HG03095 (cell line): ENCODE data around the gene MAMSTR.
"Not testable (repeated sequence)": the region's sequence is repeated elsewhere in the genome, so short reads cannot be mapped to it uniquely, and the experiment has no call there.

Experiments used
- ATAC-seq: cut with Tn5 transposase; IDR thresholded peaks from one replicate; pipeline ENCODE4 v1.9.1; 2021; ENCODE audit warnings: moderate library complexity; ENCODE audit not compliant: unreplicated experiment

Gene MAMSTR

DNA sequence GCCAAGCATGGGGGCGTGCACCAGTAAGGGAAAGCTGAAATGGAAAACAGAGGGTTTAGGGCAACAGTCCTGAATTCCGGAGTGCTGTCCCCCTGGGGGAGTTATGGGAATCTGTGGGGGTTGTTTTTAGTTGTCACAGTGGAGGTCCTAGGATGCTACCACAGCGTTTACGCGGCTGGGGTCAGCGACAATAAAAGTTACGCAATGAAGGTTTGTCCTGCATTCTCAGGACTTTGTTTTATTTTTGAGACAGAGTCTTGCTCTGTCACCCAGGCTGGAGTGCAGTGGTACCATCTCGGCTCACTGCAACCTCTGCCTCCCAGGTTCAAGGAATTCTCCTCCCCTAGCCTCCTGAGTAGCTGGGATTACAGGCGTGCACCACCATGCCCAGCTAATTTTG, 25.9 kb downstream of the MAMSTR start:
- ATAC-seq: not testable (repeated sequence)

DNA sequence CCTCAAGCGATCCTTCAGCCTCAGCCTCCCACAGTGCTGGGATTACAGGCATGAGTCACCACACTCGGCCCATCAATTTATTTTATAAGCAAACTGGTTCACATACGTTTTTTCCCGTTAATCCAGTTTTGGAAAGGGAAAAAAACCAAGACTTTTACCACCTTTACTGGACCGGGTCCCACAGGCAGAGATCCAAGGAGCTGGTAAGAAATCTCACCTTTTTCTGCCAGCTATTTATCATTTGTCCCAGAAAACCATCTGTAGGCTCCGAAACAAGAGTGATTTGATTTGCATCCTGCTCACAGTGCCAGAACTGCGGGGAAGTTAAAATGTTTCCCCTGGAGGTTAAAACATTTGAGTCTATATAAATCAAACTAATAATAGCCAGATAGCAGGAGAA, 30.1 kb downstream of the MAMSTR start:
- no peak for ATAC-seq

DNA sequence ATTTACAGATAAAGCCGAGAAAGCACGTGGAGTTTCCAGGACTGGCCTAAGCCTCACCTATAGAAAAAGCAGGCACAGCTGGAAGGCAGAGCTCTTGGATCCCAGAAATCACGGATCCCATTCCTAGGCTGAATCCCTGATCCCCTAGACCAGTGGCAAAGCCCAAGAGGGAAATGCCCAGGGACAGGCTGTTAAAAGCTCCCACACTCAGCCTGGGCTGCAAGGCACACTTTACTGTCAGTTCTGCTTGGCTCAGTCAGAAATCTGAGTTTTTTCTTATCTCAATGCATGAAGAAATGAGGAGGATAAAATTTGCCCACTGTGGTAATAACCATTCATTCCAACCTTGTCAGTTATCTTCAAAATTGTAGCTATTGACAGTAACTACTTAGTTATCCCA, 31.7 kb downstream of the MAMSTR start:
- no peak for ATAC-seq

DNA sequence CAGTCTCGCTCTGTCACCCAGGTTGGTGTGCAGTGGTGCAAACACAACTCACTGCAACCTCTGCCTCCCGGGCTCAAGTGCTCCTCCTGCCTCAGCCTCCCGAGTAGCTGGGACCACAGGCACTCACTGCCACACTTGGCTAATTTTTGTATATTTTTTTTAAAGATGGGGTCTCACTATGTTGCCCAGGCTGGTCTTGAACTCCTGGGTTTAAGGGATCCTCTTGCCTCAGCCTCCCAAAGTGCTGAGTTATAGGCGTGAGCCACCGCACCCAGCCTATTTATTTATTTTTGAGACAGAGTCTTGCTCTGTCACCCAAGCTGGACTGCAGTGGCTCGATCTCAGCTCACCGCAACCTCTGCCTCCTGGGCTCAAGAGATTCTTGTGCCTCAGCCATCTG, 32.9 kb downstream of the MAMSTR start:
- ATAC-seq: not testable (repeated sequence)

DNA sequence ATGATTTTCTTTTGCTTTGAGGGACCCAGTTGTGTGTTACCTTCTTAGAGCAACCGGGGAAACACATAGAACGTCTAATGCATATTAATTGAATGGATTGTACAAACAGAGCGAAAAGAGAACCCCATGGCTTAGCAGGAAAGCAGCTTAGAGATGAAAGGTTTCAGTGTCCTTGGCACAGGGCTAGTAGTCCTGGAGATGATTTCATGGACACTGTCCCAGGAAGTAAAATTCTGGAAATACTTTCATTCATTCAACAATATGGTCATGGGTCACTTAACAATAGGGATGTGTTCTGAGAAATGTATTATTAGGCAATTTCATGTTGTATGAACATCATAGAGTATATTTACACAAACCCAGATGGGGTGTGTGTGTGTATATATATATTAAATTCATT, 33.4 kb downstream of the MAMSTR start:
- no peak for ATAC-seq

DNA sequence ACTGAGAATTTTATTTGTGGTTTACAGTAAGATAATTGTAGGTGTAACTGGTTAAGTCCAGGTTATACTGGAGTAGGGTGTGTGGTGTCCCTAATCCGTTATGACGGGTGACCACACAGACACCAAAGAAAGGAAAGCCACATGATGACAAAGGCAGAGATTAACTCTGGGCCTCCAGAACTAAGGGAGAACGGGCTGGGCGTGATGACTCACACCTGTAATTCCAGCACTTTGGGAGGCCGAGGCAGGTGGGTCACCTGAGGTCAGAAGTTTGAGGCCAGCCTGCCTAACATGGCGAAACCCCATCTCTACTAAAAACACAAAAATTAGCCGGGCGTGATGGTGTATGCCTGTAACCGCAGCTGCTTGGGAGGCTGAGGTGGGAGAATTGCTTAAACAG, 33.9 kb downstream of the MAMSTR start:
- ATAC-seq: no peak

DNA sequence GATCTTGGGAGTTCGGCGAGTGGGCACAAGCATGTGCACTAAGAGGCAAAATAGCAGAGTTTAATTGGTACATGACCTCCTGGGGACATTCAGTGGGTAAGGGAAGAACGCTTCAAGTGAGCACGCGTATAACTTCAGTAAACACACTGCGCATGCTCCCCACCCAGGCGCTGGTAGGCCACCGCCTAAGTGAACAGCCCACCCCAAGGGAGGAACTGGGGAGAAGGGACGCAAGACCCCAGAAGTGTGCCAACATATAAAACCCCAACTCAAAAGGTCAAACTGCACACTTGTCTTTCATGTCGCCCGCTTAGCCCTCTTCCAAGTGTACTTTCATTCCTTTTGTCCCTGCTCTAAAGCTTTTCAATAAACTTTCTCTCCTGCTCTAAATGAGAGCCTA, 36.2 kb downstream of the MAMSTR start:
- ATAC-seq: no peak

DNA sequence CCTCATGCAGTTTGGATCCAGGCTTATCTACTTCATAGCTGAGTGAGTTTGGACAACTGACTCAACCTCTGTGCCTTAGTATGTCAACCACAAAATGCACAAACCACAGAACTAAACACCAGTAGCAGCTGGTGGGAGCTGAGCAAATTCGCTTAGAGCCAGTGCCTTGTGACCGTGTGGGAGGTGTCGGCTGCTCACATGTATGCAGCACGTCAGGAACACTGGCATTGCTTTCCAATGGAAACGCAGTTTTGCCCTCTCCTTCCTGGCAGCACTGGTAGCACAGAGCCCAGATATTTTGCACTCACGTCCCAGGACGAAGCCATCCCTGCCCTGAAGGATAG, 38.4 kb downstream of the MAMSTR start:
- no peak for ATAC-seq

DNA sequence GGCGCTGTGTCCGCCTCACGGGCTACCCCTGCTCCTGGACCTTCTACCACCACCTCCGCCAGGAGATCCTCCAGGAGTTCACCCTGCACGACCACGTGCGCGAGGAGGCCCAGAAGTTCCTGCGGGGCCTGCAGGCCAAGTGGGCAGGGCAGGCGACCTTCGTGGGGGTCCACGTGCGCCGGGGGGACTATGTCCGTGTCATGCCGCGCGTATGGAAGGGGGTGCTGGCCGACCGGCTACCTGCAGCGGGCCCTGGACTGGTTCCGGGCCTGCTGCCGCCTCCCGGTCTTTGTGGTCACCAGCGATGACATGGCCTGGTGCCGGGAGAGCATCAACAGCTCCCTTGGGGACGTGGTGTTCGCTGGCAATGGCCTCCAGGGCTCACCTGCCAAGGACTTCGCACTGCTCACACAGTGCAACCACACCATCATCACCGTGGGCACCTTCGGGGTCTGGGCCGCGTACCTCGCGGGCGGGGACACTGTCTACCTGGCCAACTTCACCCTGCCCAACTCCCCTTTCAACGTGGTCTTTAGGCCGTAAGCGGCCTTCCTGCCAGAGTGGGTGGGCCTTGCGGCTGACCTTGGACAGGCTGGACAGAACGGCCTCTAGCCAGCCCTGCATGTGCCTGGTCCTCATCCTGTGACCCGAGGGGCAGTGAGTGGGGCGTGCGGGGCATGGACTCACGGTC, 38.9 kb downstream of the MAMSTR start:
- ATAC-seq: no peak

DNA sequence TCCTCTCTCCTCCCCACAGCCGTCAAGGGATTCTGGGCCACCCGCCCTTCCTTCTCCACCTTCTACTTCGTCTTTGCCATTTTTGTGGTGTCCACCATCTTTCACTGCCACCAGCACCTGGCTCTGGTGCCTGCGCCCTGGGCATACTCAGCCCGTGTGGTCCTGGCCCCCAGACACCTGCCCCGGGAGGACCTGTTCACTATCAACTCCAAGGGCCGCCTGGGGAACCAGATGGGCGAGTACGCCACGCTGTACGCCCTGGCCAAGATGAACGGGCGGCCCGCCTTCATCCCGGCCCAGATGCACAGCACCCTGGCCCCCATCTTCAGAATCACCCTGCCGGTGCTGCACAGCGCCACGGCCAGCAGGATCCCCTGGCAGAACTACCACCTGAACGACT, 39.5 kb downstream of the MAMSTR start:
- ATAC-seq: not testable (repeated sequence)

DNA sequence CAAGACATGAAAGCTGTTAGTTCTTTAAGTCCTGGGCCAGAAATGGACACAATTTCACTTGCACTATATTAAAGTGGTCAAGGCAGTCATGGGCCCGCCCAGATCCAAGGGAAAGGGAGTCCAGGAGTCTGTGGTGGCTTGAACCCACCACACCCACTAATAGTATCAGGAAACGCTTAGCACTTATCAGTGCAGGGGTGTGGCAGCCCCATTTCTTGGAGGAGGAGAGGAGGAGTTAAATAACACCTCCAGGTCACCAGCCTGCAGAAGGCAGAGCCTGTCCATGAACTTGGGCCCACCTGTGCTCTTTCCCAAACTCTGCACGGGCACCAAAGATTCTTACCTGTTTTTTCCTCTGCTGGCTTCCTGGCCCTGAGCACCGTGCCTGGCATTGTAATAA, 41.3 kb downstream of the MAMSTR start:
- no peak for ATAC-seq

DNA sequence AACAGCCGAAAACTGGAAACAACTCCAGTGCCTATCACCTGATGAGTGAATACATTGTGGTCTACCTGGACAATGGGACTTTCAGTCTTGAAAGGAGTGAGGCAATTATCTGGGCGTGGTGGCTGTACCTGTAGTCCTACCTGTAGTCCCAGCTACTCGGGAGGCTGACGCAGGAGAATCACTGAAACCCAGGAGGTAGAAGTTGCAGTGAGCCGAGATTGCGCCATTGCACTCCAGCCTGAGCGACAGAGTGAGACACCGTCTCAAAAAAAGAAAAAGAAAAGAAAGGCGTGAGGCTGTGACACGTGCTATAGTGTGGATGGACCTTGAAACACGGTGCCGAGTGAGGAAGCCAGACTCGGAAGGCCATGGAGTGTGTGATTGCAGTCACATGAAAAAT, 42.6 kb downstream of the MAMSTR start:
- ATAC-seq: no peak

DNA sequence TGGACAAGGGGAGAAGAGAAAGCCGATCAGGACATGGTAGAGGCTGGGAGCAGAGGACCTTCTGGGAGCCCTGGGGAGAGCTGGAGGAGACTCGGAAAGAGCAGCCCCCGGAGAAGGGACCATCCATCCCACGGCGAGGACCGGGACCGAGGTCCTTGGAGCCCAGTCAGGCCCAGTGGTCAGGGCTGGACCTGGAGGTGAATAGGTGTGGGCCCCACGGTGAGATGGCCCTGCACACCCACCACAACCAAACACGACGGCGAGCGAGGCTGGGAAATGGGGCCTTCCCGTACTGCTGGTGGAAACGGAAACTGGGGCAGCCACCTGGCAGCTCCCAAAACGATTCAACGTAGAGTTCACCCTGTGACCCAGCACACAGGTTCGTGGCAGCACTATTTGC, 43.0 kb downstream of the MAMSTR start:
- no peak for ATAC-seq

DNA sequence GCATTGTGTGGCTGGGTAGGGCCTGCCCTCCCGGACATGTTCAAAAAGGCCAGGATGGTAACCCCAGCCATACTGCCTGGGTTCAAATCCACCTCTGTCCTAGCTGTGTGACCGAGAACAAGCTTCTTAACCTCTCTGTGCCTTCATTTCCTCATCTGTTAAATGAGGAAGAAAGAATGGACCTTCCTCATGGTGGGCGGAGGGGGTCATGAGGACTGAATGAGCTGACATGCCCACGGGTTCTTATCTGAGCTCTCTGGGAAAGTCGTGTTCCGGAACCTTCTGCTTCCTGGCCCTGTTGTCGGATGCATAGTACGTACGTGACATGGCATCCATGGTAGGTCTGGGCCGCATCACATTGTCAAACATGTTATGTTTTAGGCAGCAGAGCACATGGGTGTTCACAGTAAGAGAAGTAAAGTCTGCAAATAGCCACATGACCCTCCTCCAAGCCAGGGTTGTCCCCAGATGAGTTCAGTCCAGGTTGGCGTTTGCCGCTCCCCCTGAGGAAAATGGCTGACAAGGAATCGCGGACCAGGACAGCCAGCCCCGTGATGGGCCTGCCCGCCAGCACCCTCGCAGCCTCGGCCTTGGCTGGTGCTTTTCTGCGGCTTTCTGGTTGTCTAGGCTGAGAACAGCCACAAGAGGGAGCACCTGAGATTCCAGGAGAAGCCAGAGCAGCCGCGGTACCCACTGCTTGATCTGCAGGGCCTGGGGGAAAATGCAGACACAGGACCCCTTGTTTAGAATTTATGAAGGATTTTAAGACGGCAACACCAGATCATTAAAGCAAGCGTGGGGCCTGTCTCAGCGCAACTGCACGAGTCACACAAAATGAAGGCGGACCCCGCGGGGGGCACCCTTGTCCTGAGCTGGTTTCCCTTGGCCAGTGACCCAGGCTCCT, 44.4 kb downstream of the MAMSTR start:
- ATAC-seq: no peak

DNA sequence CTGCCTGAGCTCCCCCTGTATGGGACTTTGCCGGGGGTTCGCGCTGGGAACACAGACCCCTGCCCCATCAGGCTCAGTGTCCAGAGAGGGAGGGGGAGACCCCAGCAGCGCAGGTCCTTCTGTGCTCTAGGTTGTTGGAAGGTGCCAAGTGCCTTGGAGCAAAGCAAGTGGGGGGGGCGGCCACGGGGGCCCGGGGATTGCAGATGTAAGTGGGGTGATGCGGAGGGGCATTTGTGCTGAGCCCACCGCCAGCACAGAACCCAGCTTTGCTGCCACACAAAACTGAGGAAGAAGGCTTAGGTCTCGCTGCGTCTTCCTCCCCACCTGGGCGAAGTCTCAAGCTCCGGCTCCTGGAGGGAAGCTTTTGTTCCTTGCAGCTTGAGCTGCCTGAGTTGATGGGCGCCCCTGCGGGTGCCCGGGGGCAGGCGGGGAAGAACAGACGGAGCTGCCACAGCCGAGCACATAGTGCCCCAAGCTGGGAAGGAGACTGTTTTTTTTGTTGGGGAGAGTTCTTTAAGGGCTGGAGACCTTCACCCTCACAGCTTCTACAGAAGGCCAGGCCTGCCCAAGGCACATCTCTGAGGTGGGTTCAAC, 45.2 kb downstream of the MAMSTR start:
- ATAC-seq: no peak

DNA sequence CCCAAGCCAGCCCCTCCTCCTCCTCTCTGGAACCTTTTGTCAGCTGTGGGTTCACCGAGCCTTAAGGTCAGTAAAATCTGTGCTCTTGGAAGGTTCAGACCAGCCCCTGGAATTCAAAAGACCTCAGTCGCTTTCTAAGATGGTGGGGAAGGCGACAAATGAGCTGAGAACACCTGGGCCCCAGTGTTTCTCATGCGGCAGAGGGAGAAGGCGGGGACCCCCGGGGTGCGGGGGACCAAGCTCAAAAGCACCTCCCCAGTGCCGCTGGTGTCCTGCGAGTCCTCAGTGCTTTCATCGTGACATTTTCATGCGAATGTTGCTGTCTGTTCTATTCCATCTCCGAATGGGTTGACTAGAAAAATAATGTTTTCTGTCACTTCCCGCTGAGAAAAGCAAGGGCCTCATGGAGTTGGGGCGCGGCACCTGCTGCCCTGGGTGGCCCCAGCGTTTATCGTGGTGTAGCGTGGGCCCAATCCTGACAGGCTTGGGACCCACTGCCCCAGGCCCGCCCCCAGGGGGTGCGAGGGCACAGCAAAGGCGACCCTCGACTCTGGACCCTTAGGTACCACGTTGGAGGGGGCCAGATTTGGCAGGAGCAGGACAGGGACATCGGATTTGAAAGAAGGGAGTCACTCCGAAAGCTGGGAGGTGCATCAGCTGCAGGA, 46.0 kb downstream of the MAMSTR start:
- ATAC-seq: no peak

DNA sequence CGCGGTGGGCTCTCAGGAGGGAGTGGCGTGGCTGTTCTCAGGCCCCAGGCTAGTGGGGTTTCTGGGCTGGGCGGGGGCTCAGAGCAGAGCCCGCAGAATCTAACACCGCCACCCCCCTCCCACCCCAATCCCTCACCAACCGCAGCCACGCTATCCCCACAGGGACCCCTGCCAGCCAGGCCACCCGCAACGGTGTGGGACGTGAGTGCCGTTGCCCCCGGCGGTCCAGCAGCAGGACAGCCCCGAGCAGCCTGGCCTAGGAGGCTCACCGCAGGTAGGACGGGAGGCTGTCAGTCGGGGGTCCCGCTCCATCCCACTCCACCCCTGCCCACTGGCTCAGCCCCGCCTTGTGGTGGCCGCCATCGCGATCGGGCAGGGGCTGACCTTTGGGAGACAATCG, 46.5 kb downstream of the MAMSTR start, which contains the start of gene NTN5:
TSS of gene NTN5 (minus strand) at position 24 of the 400 bp plus-strand sequence. CDS start 2,031 bp downstream, outside the sequence.
- ATAC-seq: no peak

DNA sequence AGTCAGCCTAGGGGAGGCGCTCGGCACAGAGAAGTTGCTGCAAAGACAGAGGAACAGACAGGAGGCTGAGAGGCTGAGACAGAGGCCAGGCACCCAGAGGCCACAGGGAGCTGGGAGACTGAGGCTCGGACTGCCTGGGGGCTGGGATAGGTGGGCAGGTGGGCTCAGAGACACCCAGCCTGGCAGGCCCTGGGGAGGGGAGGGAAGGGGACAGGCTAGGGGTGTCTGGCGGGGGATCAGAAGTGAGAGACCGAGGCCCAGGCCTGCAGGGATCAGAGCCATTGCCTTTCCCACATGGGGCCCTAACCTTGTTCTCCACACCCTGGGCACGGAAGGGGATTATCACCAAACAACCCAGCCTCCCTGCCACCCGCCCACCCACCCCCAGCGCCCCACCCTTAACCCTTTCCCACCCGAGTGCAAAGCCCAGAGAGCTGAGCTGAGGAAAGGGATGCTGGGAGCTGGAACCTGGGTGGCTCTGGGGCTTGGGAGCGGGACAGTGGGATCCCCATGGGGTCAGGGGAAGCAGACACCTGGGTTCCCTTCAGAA, 48.0 kb downstream of the MAMSTR start:
- no peak for ATAC-seq

DNA sequence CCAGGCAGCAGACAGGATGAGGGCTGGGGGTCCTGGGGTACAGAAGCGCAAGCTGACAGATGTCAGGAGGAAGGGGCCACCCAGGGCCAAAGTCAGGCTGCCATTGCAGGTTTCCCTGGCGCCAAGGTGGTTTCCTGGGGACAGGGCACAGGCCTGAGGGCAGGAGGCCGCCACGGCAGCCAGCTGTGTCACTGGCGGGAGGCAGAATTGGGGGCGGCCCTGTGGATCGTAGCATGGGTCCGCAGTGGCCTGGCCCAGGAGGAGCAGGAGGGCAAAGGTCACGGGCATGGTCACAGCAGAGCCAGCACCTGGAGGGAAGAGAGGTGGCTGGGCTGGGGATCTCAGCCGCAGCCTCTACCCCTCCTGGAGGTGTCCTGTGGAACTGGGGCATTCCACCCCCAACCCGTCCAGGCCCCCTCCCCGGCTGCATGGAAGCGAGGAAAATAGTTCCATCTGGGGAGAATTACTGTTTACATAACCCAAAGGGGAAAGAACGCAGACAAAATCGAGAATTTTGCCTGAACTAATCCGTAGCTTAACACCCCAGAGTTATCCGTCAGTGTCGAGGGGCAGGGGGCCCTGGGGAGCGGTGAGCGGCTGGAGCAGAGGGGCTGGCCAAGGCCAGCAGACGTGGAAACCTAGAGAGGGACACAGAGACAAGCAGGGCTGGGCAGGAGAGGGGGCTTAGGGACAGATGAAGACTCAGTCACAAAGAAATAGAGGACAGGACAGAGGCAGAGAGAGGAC, 48.7 kb downstream of the MAMSTR start:
- no peak for ATAC-seq

DNA sequence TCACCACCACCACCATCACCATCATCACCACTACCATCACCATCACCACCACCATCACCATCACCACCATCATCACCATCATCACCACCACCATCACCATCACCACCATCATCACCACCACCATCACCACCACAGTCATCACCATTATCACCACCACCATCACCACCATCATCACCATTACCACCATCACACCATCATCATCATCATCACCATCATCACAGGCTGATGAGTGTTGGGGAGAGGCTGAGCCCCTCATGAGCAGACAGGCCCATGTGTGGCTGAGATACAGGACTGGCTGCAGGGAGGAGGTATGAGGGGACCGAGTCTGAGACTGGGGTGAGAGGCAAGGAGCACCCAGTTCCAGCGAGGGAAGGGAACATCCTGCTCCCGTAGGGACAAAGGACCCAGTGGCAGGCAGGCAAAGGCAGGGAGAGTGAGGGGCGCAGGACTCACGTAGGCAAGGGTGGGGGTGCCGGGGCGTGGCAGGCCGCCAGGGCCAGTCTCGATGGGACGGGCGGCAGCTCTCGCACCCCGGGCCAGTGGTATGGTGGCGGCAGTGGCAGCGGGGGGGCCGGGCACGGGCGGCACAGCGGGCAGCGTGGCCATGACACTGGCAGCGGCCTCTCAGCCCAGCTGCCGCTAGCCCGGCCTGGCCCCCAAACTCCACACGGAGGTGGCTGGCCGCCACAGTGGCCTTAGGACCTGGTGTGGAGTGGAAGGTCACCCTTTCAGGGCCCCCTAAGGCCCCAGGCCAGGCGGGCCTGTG, 49.4 kb downstream of the MAMSTR start:
- ATAC-seq: no peak
